ENCODE results near the gene WIPI1. TPM values are rescaled to one million over a fixed set of nuclear protein-coding genes. Genes with fewer than 3 reads are reported as not detected.

The WIPI1 gene
- total and polyA plus RNA-seq, 2 of the 13 experiments (the other 11 are each of a cell fraction or from before 2014, with no cell fraction given): 29.4 to 141 TPM

DNA sequence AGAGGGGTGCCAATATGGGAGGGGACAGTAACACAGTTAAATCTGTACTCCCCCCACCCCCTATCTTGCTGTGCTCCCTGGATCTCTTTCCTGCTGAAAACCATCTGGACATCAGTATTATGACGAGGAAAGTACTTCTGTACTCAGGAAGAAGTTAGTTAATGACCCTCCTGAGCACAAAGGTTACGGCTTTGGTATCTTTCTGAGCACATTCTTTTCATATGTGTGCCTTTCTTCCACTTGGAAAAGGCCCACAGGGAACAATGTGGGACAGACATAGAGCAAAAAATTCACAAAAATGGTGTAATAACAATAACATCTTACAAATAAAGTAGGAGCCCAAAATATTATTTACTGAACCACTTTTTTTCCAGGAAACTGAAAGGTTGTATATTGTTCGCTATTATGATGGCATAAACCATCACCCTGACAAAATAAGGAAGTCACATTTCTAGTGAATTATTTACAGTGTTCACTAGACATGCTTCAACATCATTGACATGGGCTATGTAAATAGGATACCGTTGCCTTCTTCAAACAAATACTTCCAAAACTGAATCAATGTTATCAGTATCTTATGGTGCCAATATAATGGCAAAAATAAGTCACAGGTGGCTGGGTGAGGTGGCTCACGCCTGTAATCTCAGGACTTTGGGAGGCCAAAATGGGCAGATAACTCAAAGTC is 5.5 kb downstream of the WIPI1 start:
- intact Hi-C loops (cut with micrococcal nuclease; ENCODE audit: unreplicated experiment): loop anchor here (10.0 kb wide), 1 partner anchor 417 kb away; the partner anchor contains the start of gene KPNA2
- H3K4me3 ChIP-seq (replicated peaks in 1 of 3; ENCODE audit: insufficient read depth in 1 of 3, low read depth in 2 of 3, low read length in 3 of 3): no peak overlapping the region
- H3K79me2 ChIP-seq (ENCODE audit: insufficient read depth, low read length): peaks cover 5% of the 10 kb centered on the region
- no peaks in the 10 kb centered on the region for H3K27me3 ChIP-seq (ENCODE audit: control insufficient read depth in 1 of 2, insufficient read depth in 2 of 2, low read length in 2 of 2)
- WGBS (ENCODE audit: low lambda C conversion rate): 47% methylated on average over 5 of the region's 5 CpGs
- H3K4me2 ChIP-seq (ENCODE audit: low read depth, low read length): peak overlapping the region; percentile 23
- ATAC-seq (no peak; the same call in 2 of the 3 replicates), FAIRE-seq (no peak), DNase-seq (ENCODE audit: low spot score) (peak; percentile 61)
- no peak overlapping the region for H3K9ac ChIP-seq (ENCODE audit: insufficient read depth, low read depth, low read length)
- in situ Hi-C loops (cut with HindIII; ENCODE audit: extremely low pct_ligation_motif_present, low pct_unique_long_range_greater_than_20kb): loop anchor here (10.0 kb wide), 2 partner anchors 313 to 477 kb away; no protein-coding TSS in a partner anchor
- H4K20me1 ChIP-seq (ENCODE audit: insufficient read depth, low read length): no peaks in the 10 kb centered on the region
- H3K9me3 ChIP-seq (ENCODE audit: low read length): no peaks in the 10 kb centered on the region
- H2AFZ ChIP-seq (ENCODE audit: low read length): no peak overlapping the region
- peaks cover 5 to 27% of the 10 kb centered on the region in 2 experiments for H3K36me3 ChIP-seq (replicated peaks in 1 of 2; ENCODE audit: control insufficient read depth in 1 of 2, insufficient read depth in 2 of 2, low read length in 2 of 2)
- H3K4me1 ChIP-seq (ENCODE audit: insufficient read depth, low read length): peaks cover 62% of the 10 kb centered on the region
- no TSS peak for BruUV-seq (replicated peaks)
- ChIA-PET CTCF (ENCODE audit: low intra/inter-chr PET ratio, low total read pairs) (no interaction called here), POLR2A (no interaction called here)
- H3K27ac ChIP-seq (ENCODE audit: extremely low read length, insufficient read depth, low read length): peak overlapping the region; percentile 23
- TF ChIP-seq NR2C2 (CRISPR knock-in tag; IDR thresholded peaks at IDR 0.05; ENCODE audit: borderline replicate concordance) (peak; percentile 23; the same call in 1 of the 2 replicates), HCFC1 (IDR thresholded peaks at IDR 0.05; ENCODE audit: low read depth, low read length) (no peak), POLR2G (IDR thresholded peaks at IDR 0.05; ENCODE audit: low read depth, low read length) (no peak), FOXP1 (IDR thresholded peaks at IDR 0.05) (no peak), FOXP1 (CRISPR knock-in tag; IDR thresholded peaks at IDR 0.05) (peak; percentile 36; the same call in 1 of the 2 replicates), HMG20A (CRISPR knock-in tag; IDR thresholded peaks at IDR 0.05; ENCODE audit: borderline replicate concordance) (0 out of 2 replicates have a peak, but pooled peaks have one; percentile 12), MTA1 (CRISPR knock-in tag; IDR thresholded peaks at IDR 0.05; ENCODE audit: borderline replicate concordance) (no peak), HNF4G (IDR thresholded peaks at IDR 0.05; ENCODE audit: borderline replicate concordance, low read depth, low read length) (0 out of 2 replicates have a peak, but pooled peaks have one; percentile 12), HNF4G (CRISPR knock-in tag; IDR thresholded peaks at IDR 0.05; ENCODE audit: borderline replicate concordance, low read depth) (no peak), EP300 (IDR thresholded peaks at IDR 0.05; ENCODE audit: low read depth in 2 of 2, low read length in 2 of 2) (0 out of 4 replicates have a peak, but pooled peaks of 1 of the 2 experiments have one; percentile 9), EP300 (CRISPR knock-in tag; IDR thresholded peaks at IDR 0.05; ENCODE audit: borderline replicate concordance) (no peak), PLRG1 (conservative IDR thresholded peaks at IDR 0.05) (no peak), ZKSCAN5 (CRISPR knock-in tag; IDR thresholded peaks at IDR 0.05) (no peak), SOX5 (CRISPR knock-in tag; IDR thresholded peaks at IDR 0.05; ENCODE audit: borderline replicate concordance) (peak; percentile 71; the same call in 1 of the 2 replicates), TAF15 (IDR thresholded peaks at IDR 0.05; ENCODE audit: low read depth, low read length, poor library complexity, severe bottlenecking) (no peak), NPAS2 (CRISPR knock-in tag; IDR thresholded peaks at IDR 0.05; ENCODE audit: borderline replicate concordance) (no peak), ZNF749 (CRISPR knock-in tag; IDR thresholded peaks at IDR 0.05; ENCODE audit: borderline replicate concordance) (no peak), ZNF207 (IDR thresholded peaks at IDR 0.05; ENCODE audit: borderline replicate concordance) (no peak), ZNF274 (CRISPR knock-in tag; IDR thresholded peaks at IDR 0.05) (no peak)
- TF ChIP-seq, protein P1, sequence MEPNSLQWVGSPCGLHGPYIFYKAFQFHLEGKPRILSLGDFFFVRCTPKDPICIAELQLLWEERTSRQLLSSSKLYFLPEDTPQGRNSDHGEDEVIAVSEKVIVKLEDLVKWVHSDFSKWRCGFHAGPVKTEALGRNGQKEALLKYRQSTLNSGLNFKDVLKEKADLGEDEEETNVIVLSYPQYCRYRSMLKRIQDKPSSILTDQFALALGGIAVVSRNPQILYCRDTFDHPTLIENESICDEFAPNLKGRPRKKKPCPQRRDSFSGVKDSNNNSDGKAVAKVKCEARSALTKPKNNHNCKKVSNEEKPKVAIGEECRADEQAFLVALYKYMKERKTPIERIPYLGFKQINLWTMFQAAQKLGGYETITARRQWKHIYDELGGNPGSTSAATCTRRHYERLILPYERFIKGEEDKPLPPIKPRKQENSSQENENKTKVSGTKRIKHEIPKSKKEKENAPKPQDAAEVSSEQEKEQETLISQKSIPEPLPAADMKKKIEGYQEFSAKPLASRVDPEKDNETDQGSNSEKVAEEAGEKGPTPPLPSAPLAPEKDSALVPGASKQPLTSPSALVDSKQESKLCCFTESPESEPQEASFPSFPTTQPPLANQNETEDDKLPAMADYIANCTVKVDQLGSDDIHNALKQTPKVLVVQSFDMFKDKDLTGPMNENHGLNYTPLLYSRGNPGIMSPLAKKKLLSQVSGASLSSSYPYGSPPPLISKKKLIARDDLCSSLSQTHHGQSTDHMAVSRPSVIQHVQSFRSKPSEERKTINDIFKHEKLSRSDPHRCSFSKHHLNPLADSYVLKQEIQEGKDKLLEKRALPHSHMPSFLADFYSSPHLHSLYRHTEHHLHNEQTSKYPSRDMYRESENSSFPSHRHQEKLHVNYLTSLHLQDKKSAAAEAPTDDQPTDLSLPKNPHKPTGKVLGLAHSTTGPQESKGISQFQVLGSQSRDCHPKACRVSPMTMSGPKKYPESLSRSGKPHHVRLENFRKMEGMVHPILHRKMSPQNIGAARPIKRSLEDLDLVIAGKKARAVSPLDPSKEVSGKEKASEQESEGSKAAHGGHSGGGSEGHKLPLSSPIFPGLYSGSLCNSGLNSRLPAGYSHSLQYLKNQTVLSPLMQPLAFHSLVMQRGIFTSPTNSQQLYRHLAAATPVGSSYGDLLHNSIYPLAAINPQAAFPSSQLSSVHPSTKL (CRISPR knock-in tag; IDR thresholded peaks at IDR 0.05): peak; percentile 64
- TF ChIP-seq, protein P2, sequence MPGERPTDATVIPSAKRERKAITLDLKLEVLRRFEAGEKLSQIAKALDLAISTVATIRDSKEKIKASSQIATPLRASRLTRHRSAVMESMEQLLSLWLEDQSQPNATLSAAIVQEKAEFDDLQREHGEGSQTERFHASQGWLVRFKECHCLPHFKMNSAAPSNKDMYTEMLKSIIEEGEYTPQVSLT (CRISPR knock-in tag; IDR thresholded peaks at IDR 0.05; ENCODE audit: borderline replicate concordance, low read depth): no peak

Measured in HepG2 (cell line).